ENCODE results near the gene SPTBN1.

DNA sequence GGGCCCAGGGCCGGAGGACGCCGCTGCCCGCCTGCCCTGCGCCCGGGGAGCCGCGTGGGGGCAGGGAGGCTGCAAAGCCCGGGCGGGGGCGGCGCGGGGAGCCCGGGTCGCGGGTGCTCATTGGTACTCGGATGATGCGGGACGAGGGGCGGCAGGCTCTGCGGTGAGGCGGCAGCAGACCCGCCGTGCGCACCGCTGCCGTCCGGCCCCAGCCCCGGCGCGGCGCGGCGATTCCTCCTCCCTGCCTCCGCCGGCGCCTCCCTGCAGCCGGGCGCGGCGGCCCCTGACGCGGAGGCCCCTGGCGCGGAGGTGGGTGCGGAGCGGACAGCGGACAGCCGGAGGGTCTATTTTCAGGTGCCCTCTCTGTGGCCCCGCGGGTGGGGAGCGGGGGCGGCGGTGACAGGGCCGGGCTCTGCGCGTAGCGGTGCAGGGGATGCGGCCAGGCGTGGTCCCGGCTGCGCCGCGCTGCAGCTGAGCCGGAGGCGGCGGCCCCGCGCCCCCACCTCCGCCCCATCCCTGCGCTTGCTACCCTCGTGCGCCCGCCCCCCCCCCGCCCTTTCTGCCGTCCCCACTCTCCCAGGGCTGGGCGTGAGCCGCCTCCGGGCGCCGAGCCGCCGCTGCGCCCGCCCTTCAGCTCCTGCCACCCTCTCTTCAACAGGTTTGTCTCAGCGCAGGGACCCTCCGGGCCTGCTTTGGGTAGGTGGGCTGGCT lies 640 bp downstream of the SPTBN1 start:
- TF ChIP-seq, protein P1, sequence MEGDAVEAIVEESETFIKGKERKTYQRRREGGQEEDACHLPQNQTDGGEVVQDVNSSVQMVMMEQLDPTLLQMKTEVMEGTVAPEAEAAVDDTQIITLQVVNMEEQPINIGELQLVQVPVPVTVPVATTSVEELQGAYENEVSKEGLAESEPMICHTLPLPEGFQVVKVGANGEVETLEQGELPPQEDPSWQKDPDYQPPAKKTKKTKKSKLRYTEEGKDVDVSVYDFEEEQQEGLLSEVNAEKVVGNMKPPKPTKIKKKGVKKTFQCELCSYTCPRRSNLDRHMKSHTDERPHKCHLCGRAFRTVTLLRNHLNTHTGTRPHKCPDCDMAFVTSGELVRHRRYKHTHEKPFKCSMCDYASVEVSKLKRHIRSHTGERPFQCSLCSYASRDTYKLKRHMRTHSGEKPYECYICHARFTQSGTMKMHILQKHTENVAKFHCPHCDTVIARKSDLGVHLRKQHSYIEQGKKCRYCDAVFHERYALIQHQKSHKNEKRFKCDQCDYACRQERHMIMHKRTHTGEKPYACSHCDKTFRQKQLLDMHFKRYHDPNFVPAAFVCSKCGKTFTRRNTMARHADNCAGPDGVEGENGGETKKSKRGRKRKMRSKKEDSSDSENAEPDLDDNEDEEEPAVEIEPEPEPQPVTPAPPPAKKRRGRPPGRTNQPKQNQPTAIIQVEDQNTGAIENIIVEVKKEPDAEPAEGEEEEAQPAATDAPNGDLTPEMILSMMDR (conservative IDR thresholded peaks at IDR 0.05; ENCODE audit: low read depth, low read length), result no peak
- TF ChIP-seq EZH2 (IDR thresholded peaks at IDR 0.05; ENCODE audit: borderline replicate concordance, low read depth, low read length, poor library complexity, severe bottlenecking), result no peak

All from A673 (cell line).